Measurements from ENCODE around the gene TMEM14A. TPM values are rescaled to one million over a fixed set of nuclear protein-coding genes. Genes with fewer than 3 reads are reported as not detected.

Gene TMEM14A
- polyA plus RNA-seq, 4 donors = 46.3 to 57.6 (median 53.0) TPM

GRCh38 chr6:52729576-52729975, 58.7 kb downstream of the TMEM14A start:
- no peak for DNase-seq (ENCODE audit: low read depth in 4 of 4, low spot score in 3 of 4)

DNA sequence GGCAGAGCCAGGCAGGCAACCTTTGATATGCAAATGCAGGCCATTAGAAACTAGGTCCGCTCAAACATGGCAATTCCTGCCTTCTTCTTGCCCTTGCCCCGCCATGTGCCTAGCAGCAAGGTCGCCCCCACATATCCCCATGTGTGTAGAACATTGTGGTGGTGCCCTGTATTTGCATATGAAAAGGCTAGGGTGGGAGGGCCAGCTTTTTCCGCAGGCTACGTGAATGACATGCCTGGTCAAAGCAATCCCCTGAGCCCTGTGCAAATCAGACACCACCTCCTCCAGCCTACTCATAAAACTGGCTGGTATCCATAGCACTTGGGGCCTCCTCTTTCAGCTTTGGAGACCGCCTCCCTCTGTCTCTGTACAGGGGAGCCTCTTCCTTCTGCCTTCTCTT, 60.8 kb downstream of the TMEM14A start:
- DNase-seq (ENCODE audit: low read depth in 4 of 4, low spot score in 3 of 4) = no peak

GRCh38 chr6:52733172-52733571, 62.3 kb downstream of the TMEM14A start:
- no peak for DNase-seq (ENCODE audit: low read depth in 4 of 4, low spot score in 3 of 4)

DNA sequence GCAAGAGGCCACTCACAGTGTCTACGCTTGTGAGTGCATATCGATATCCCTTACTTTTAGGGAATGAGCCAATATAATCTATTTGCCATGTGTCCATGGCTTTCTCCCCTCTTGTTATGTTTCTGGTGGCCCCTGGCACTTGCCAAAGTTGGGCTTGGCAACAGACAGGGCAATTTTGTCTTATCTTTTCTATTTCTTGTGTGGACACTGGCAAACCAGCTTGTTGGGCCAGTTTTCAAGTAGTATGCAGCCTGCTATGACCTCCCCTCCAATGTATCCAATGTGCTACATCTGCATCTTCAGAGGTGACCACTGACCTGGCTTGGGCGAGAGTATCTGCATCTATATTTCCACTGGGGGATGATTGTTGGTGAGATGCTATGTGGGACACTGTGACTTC, 63.2 kb downstream of the TMEM14A start:
- DNase-seq (ENCODE audit: low read depth in 4 of 4, low spot score in 3 of 4) = no peak

DNA sequence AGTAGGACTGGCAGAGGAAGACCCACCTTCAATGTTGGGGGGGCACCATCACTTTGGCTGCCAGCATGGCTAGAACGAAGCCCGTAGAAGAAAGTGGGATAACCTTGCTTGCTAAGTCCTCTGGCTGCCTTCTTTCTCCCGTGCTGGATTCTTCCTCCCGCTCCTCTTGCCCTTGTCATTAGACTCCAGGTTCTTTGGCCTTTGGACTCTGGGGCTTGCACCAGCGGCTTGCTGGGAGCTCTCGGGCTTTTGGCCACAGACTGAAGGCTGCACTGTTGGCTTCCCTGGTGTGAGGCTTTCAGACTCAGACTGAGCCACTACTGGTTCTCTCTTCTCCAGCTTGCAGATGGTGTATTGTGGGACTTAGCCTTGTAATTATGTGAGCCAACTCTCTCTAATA, 64.2 kb downstream of the TMEM14A start:
- DNase-seq (ENCODE audit: low read depth in 4 of 4, low spot score in 3 of 4) = no peak

DNA sequence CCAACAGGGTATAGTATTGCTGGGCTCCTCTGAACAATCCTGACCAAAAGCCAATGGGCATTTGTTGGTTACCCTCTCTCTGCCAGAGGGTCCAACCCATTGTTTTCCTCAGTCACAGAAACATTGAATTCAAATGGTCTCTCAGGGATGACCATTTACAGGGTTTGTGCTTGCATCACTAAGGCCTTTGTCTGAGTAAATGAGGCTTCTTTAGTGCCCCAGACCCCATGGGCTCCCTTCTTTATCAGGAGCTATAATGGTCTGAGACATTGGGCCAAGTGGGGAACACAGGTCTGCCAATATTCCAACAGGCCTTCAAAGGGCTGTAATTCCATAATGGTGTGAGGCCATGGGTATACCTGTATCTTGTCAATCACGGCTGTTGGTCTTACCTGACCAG, 65.2 kb downstream of the TMEM14A start:
- no peak for DNase-seq (ENCODE audit: low read depth in 4 of 4, low spot score in 3 of 4)

Other genes with a start within 250 kb of the TMEM14A start
- 10 to 100 TPM; 34.7 to 48.5 (median 46.5) TPM for gene TRAM2, start 94.1 kb upstream of the TMEM14A start, polyA plus RNA-seq (ENCODE audit: insufficient read length in 4 of 4)
- under 1 TPM in 2 of 4 donors, not detected in 2; 0.19 to 0.29 TPM for gene GSTA2, start 92.4 kb downstream of the TMEM14A start, polyA plus RNA-seq (ENCODE audit: insufficient read length in 4 of 4)
- 10 to 100 TPM in 1 of 4 donors, 1 to 10 TPM in 2, under 1 TPM in 1; 0.73 to 10.9 (median 1.4) TPM for gene GSTA1, start 132.7 kb downstream of the TMEM14A start, polyA plus RNA-seq (ENCODE audit: insufficient read length in 4 of 4)
- not detected for gene GSTA5, start 169.7 kb downstream of the TMEM14A start, polyA plus RNA-seq (ENCODE audit: insufficient read length in 4 of 4)
- gene GSTA3, start 238.6 kb downstream of the TMEM14A start, polyA plus RNA-seq (ENCODE audit: insufficient read length in 4 of 4) = 1 to 10 TPM in 1 of 4 donors, under 1 TPM in 2, not detected in 1; 0.52 to 2.0 (median 0.70) TPM

All from left renal pelvis (tissue), 4 donors.